H1 (cell line): ENCODE measurements around the gene AURKB. TPM values are rescaled to one million over a fixed set of nuclear protein-coding genes. Genes with fewer than 3 reads are reported as not detected.

ENCODE experiments used
- CTCF ChIA-PET: fragments of 300-600 bp; sonication (Branson Sonifier 250); formaldehyde crosslinking; loops from one replicate; lab custom pipeline; 2021; ENCODE audit not compliant: partially characterized antibody; lab: Charles Lee
- POLR2A ChIA-PET: fragments of 300-600 bp; sonication (Branson Sonifier 250); formaldehyde crosslinking; loops from one replicate; lab custom pipeline; 2021; ENCODE audit warnings: inconsistent platforms; ENCODE audit not compliant: partially characterized antibody; lab: Charles Lee
- DNase-seq, 2 experiments: peaks; one replicate each; pipeline versions ENCODE4 v3.0.0 to v3.0.0-alpha.2; 2010 to 2022; ENCODE audit warnings: low spot score in 2 of 2, low read depth in 1 of 2, mixed read lengths in 1 of 2
- FAIRE-seq: peaks from 2 replicates; lab custom pipeline; 2011; peaks lifted over from hg19 to GRCh38; lab: Jason Lieb, UNC
- H2AFZ ChIP-seq: 2 replicates; pipeline ENCODE4 v1.8.1; 2012; ENCODE audit warnings: low read length, inconsistent platforms
- H2AK5ac ChIP-seq: 2 replicates; pipeline ENCODE4 v1.6.1; 2013; ENCODE audit warnings: low read depth, low read length
- H2BK120ac ChIP-seq: replicated peaks from 2 replicates; pipeline ENCODE3; 2013; ENCODE audit warnings: low read depth, low read length, inconsistent platforms
- H2BK12ac ChIP-seq: 2 replicates; pipeline ENCODE4 v1.6.1; 2013; ENCODE audit warnings: low read depth, low read length
- H2BK15ac ChIP-seq: 2 replicates; pipeline ENCODE4 v1.6.1; 2013; ENCODE audit warnings: low read length
- H2BK20ac ChIP-seq: 2 replicates; pipeline ENCODE4 v1.6.1; 2013; ENCODE audit warnings: low read length
- H2BK5ac ChIP-seq: 2 replicates; pipeline ENCODE4 v1.6.1; 2013; ENCODE audit warnings: low read depth, low read length
- H3K14ac ChIP-seq: 2 replicates; pipeline ENCODE4 v1.6.1; 2013; ENCODE audit warnings: inconsistent platforms; ENCODE audit not compliant: insufficient read length
- H3K18ac ChIP-seq: 2 replicates; pipeline ENCODE4 v1.6.1; 2013; ENCODE audit warnings: low read length; ENCODE audit errors: extremely low read depth
- H3K23ac ChIP-seq: 2 replicates; pipeline ENCODE4 v1.6.1; 2013; ENCODE audit warnings: inconsistent platforms; ENCODE audit not compliant: insufficient read length
- H3K23me2 ChIP-seq: 2 replicates; pipeline ENCODE4 v1.6.1; 2013; ENCODE audit warnings: low read depth, low read length
- H3K27ac ChIP-seq: 2 replicates; pipeline ENCODE4 v1.6.1; 2011; ENCODE audit warnings: low read depth, low read length, inconsistent platforms
- H3K27me3 ChIP-seq, 4 experiments: replicated peaks in 1 of 4; 1 replicate in 1 of 4; 2 replicates in 3 of 4; pipeline versions ENCODE4 v1.6.1 to v1.8.1; 2011 to 2013; ENCODE audit warnings: low read length in 3 of 4, mild to moderate bottlenecking in 3 of 4, inconsistent platforms in 2 of 4, mixed read lengths in 2 of 4, moderate library complexity in 1 of 4; ENCODE audit not compliant: control insufficient read depth in 3 of 4, insufficient read depth in 3 of 4; ENCODE audit errors: extremely low read depth in 1 of 4
- H3K36me3 ChIP-seq, 4 experiments: 2 replicates each; pipeline versions ENCODE4 v1.6.1 to v1.8.1; 2011 to 2013; ENCODE audit warnings: mild to moderate bottlenecking in 4 of 4, low read length in 3 of 4, moderate library complexity in 2 of 4, control low read depth in 1 of 4, inconsistent platforms in 1 of 4; ENCODE audit not compliant: insufficient read depth in 4 of 4, control insufficient read depth in 2 of 4
- H3K4ac ChIP-seq: replicated peaks from 2 replicates; pipeline ENCODE3; 2013; ENCODE audit warnings: low read length, low read depth, mixed read lengths, inconsistent platforms; ENCODE audit not compliant: insufficient read length
- H3K4me1 ChIP-seq, 4 experiments: replicated peaks in 1 of 4; 1 replicate in 1 of 4; 2 replicates in 3 of 4; pipeline versions ENCODE4 v1.6.1 to v1.8.1; 2011 to 2013; ENCODE audit warnings: low read length in 3 of 4, inconsistent platforms in 2 of 4, mixed read lengths in 1 of 4; ENCODE audit not compliant: insufficient read depth in 4 of 4, control insufficient read depth in 3 of 4
- H3K4me2 ChIP-seq, 2 experiments: 2 replicates each; pipeline versions ENCODE4 v1.6.1 to v1.8.1; 2011 to 2013; ENCODE audit warnings: low read depth in 2 of 2, low read length in 2 of 2, control low read depth in 1 of 2, inconsistent platforms in 1 of 2, mild to moderate bottlenecking in 1 of 2; ENCODE audit not compliant: insufficient read depth in 1 of 2
- H3K4me3 ChIP-seq, 4 experiments: fragments of 200-600, 300-600 bp in 1 of 4; sonication (generic), shearing (Covaris generic), sonication (Bioruptor Twin) in 1 of 4; 2 replicates each; pipeline versions ENCODE4 v1.5.1 to v1.8.1; 2011 to 2016; ENCODE audit warnings: low read length in 4 of 4, low read depth in 3 of 4, control low read depth in 2 of 4, inconsistent platforms in 2 of 4, mild to moderate bottlenecking in 2 of 4, mixed read lengths in 1 of 4, moderate library complexity in 1 of 4; ENCODE audit not compliant: insufficient read depth in 2 of 4; ENCODE audit errors: extremely low read depth in 1 of 4
- H3K56ac ChIP-seq: replicated peaks from 2 replicates; pipeline ENCODE3; 2013; ENCODE audit warnings: low read depth, mild to moderate bottlenecking, mixed read lengths, low read length, inconsistent platforms; ENCODE audit not compliant: insufficient read length
- H3K79me1 ChIP-seq: 2 replicates; pipeline ENCODE4 v1.6.1; 2013; ENCODE audit warnings: low read depth, low read length, control low read depth
- H3K79me2 ChIP-seq, 2 experiments: 2 replicates each; pipeline versions ENCODE4 v1.6.1 to v1.8.1; 2012 to 2013; ENCODE audit warnings: low read length in 2 of 2, mild to moderate bottlenecking in 2 of 2, inconsistent platforms in 1 of 2; ENCODE audit not compliant: insufficient read depth in 2 of 2, control insufficient read depth in 1 of 2
- H3K9ac ChIP-seq, 4 experiments: replicated peaks in 1 of 4; 1 replicate in 1 of 4; 2 replicates in 3 of 4; pipeline versions ENCODE4 v1.6.1 to v1.8.1; 2011 to 2013; ENCODE audit warnings: low read depth in 3 of 4, low read length in 3 of 4, control low read depth in 2 of 4, mild to moderate bottlenecking in 2 of 4, moderate library complexity in 2 of 4, inconsistent platforms in 1 of 4; ENCODE audit errors: extremely low read depth in 1 of 4
- H3K9me3 ChIP-seq, 2 experiments: 2 replicates each; pipeline versions ENCODE4 v1.6.1 to v1.8.1; 2012 to 2013; ENCODE audit warnings: mild to moderate bottlenecking in 2 of 2, moderate library complexity in 2 of 2, control low read depth in 1 of 2, inconsistent platforms in 1 of 2, low read depth in 1 of 2, low read length in 1 of 2, mixed read lengths in 1 of 2; ENCODE audit not compliant: insufficient read depth in 2 of 2
- H4K20me1 ChIP-seq, 2 experiments: replicated peaks in 1 of 2; 2 replicates each; pipeline versions ENCODE3 to v1.8.1; 2011 to 2013; ENCODE audit warnings: inconsistent platforms in 2 of 2, low read length in 2 of 2, mild to moderate bottlenecking in 1 of 2; ENCODE audit not compliant: insufficient read depth in 2 of 2, control insufficient read depth in 1 of 2
- H4K5ac ChIP-seq: 2 replicates; pipeline ENCODE4 v1.6.1; 2013; ENCODE audit warnings: low read length, low read depth, mixed read lengths, inconsistent platforms; ENCODE audit not compliant: insufficient read length
- H4K8ac ChIP-seq: 2 replicates; pipeline ENCODE4 v1.8.0; 2013; ENCODE audit warnings: mild to moderate bottlenecking, moderate library complexity, low read length, inconsistent platforms; ENCODE audit not compliant: insufficient read depth; ENCODE audit errors: extremely low read depth
- H4K91ac ChIP-seq: replicated peaks from 2 replicates; pipeline ENCODE3; 2013; ENCODE audit warnings: low read length, mixed read lengths, inconsistent platforms; ENCODE audit not compliant: insufficient read length
- HDAC2 ChIP-seq, 2 experiments: fragments of 300-600 bp in 1 of 2; sonication (generic) in 1 of 2; IDR thresholded peaks; 2 replicates each; pipeline ENCODE4 v1.6.1; 2011 to 2012; ENCODE audit warnings: low read depth in 2 of 2, low read length in 2 of 2, mild to moderate bottlenecking in 2 of 2, moderate library complexity in 2 of 2, borderline replicate concordance in 1 of 2, inconsistent platforms in 1 of 2
- PHF8 ChIP-seq: fragments of 200-600 bp; sonication (generic); conservative IDR thresholded peaks from 2 replicates; pipeline ENCODE4 v1.7.1; 2012; ENCODE audit warnings: low read depth, mild to moderate bottlenecking, inconsistent platforms, low read length, moderate library complexity
- RAD21 ChIP-seq, 2 experiments: IDR thresholded peaks in 1 of 2; conservative IDR thresholded peaks in 1 of 2; 2 replicates each; pipeline ENCODE4 v1.6.1; 2011; ENCODE audit warnings: low read depth in 2 of 2, low read length in 2 of 2, improper control_type of control experiment in 1 of 2, inconsistent platforms in 1 of 2, mild to moderate bottlenecking in 1 of 2, moderate library complexity in 1 of 2
- RFX5 ChIP-seq: IDR thresholded peaks from 2 replicates; pipeline ENCODE4 v1.6.1; 2011; ENCODE audit warnings: low read depth, low read length, improper control_type of control experiment, borderline replicate concordance
- SIN3A ChIP-seq, 2 experiments: IDR thresholded peaks in 1 of 2; conservative IDR thresholded peaks in 1 of 2; 2 replicates each; pipeline ENCODE4 v1.6.1; 2011 to 2012; ENCODE audit warnings: low read length in 2 of 2, improper control_type of control experiment in 1 of 2, low read depth in 1 of 2, mild to moderate bottlenecking in 1 of 2
- SIX5 ChIP-seq: IDR thresholded peaks from 2 replicates; pipeline ENCODE4 v1.6.1; 2011; ENCODE audit warnings: mild to moderate bottlenecking, low read depth, low read length
- SP2 ChIP-seq: IDR thresholded peaks from 2 replicates; pipeline ENCODE4 v1.6.1; 2012; ENCODE audit warnings: mild to moderate bottlenecking, low read length, inconsistent platforms
- YY1 ChIP-seq: IDR thresholded peaks from 2 replicates; pipeline ENCODE4 v1.6.1; 2011; ENCODE audit warnings: low read depth, mild to moderate bottlenecking, low read length
- WGBS, 2 experiments: shearing (Covaris generic) in 1 of 2; methylation state at CpG; one replicate each; pipeline versions ENCODE4 v1.1.6 to v1.1.7; 2013 to 2015; ENCODE audit warnings: low lambda C conversion rate in 2 of 2, mixed read lengths in 2 of 2, inconsistent platforms in 1 of 2, low coverage in 1 of 2, missing lambda C conversion rate in 1 of 2; ENCODE audit not compliant: insufficient replicate concordance in 2 of 2, insufficient coverage in 1 of 2, insufficient read length in 1 of 2; ENCODE audit errors: extremely low coverage in 1 of 2, missing lambda C conversion rate in 1 of 2; 5-methylcytosine and 5-hydroxymethylcytosine counted together
- polyA plus RNA-seq, 7 experiments: library from polyadenylated mRNA; depleted of rRNA in 3 of 7; stranded (reverse) in 5 of 7; unstranded in 2 of 7; fragments of >200 nt in 5 of 7; fragments of 200-250 nt in 2 of 7; gene quantifications; 1 replicate in 5 of 7; 2 replicates in 1 of 7; 4 replicates in 1 of 7; pipeline versions ENCODE4 v1.2.1 to v1.2.3, GENCODE V29; 2011 to 2013; ENCODE audit warnings: missing spikeins in 2 of 7, mixed read lengths in 2 of 7
- total RNA-seq: library from RNA; stranded (reverse); fragmentation: NEBNext Ultra II Directional; extraction: Animal tissue kit (Norgen Biotek cat#: 25700); gene quantifications from 2 replicates; pipeline ENCODE4 v1.2.1, GENCODE V29; 2021

AURKB gene
- total and polyA plus RNA-seq, 2 of the 8 experiments (the other 6 are each of a cell fraction or from before 2014, with no cell fraction given): 102 to 160 TPM

DNA sequence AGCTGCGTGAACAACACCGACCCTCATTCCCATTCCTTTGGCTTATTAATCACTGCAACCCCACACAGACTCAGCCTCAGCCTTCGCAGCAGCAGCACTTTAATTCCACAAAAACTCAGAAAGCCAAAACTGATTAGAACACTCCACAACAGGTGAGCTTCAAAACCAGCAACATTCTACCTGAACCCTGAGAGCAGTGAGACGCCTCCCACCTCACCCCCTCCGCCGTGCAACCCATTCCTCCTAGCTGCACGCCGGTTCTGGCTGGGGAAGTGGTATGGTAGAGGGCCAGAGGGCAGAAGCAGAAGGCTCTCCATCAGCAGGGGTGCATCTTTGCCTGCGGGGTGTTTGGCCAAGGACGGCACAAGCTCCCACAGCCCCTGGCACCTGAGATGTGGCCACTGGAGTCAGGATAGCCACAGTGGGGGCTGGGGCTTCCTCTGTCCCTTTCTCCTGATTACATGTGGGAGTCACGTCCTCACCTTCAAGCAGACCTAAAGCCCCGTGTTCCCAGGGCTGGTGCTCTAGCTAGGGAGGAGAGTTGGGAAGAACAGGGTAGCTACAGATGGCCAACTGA is 22.0 kb downstream of the AURKB start:
- Histone ChIP-seq H3K36me3 (no peaks in the 10 kb centered on the region), H3K4me1 (peaks cover 4 to 21% (median 10%) of the 10 kb centered on the region in 4 experiments; a peak in 6 of 7 replicates), H3K9me3 (no peaks in the 10 kb centered on the region), H3K23me2 (peaks cover 17% of the 10 kb centered on the region), H2AK5ac (no peak overlapping the region), H2BK5ac (no peak overlapping the region; the same call in 1 of the 2 replicates), H2BK20ac (no peak overlapping the region), H3K14ac (no peak overlapping the region), H3K4ac (no peak overlapping the region), H3K27ac (no peak overlapping the region), H2BK12ac (no peak overlapping the region), H3K79me2 (no peaks in the 10 kb centered on the region), H4K91ac (no peak overlapping the region), H4K5ac (no peak overlapping the region), H4K20me1 (peaks cover 2 to 6% of the 10 kb centered on the region in 2 experiments), H3K4me3 (peak overlapping the region; percentile 59 to 89 (median 78); a peak in 5 of 8 replicates), H2AFZ (no peak overlapping the region), H3K9ac (no peak overlapping the region; a peak in 1 of 7 replicates), H2BK15ac (0 out of 2 replicates have a peak overlapping the region, but pooled peaks have one; percentile 61), H3K79me1 (no peaks in the 10 kb centered on the region), H3K27me3 (peaks cover 2 to 17% (median 11%) of the 10 kb centered on the region in 4 experiments), H3K4me2 (peak overlapping the region; percentile 86 to 96), H4K8ac (no peak overlapping the region), H3K23ac (no peak overlapping the region), H3K18ac (no peak overlapping the region), H3K56ac (no peak overlapping the region), H2BK120ac (no peak overlapping the region)
- no peak for TF ChIP-seq RAD21 (IDR thresholded peaks at IDR 0.05 in 1 of 2, conservative IDR thresholded peaks at IDR 0.05 in 1 of 2; ENCODE audit: low read depth in 2 of 2, low read length in 2 of 2)
- no peak for TF ChIP-seq HDAC2 (IDR thresholded peaks at IDR 0.05; ENCODE audit: borderline replicate concordance in 1 of 2, low read depth in 2 of 2, low read length in 2 of 2)
- no peak for TF ChIP-seq PHF8
- TF ChIP-seq SIX5: no peak
- no peak for TF ChIP-seq YY1
- TF ChIP-seq SP2: no peak
- TF ChIP-seq RFX5: no peak
- TF ChIP-seq SIN3A (conservative IDR thresholded peaks at IDR 0.05 in 1 of 2, IDR thresholded peaks at IDR 0.05 in 1 of 2; ENCODE audit: low read depth in 1 of 2, low read length in 2 of 2): no peak
- CTCF ChIA-PET: interaction anchor here (0.9 to 3.7 kb wide), 12 partner anchors 9 to 117 kb away, joined by 3 to 26 read pairs (median 5); partner anchors contain the start of gene PFAS
- 56% methylated on average over 12 of the region's 12 CpGs; no CpG with 5 or more reads in 1 of the 2 experiments for WGBS, 2 experiments
- POLR2A ChIA-PET: interaction anchor here (1.8 to 19.9 kb wide), 7 partner anchors 8 to 38 kb away, joined by 5 to 373 read pairs (median 19); partner anchors contain the start of genes AURKB and TMEM107
- FAIRE-seq (no peak), DNase-seq (no peak)
